LNCaP clone FGC (cell line): Measurements from ENCODE around the gene CAMK2N1.

Experiments
- DNase-seq: peaks from one replicate; pipeline ENCODE4 v3.0.0-alpha.2; 2011; ENCODE audit warnings: low read depth
- H3K4me3 ChIP-seq: 2 replicates; pipeline ENCODE4 v1.5.1; 2011; ENCODE audit warnings: mild to moderate bottlenecking, low read depth, low read length, control low read depth
- CTCF ChIP-seq: IDR thresholded peaks from 2 replicates; pipeline ENCODE4 v1.5.1; 2012; ENCODE audit warnings: mild to moderate bottlenecking; ENCODE audit not compliant: control insufficient read depth, insufficient read depth; ENCODE audit errors: extremely low read depth

The CAMK2N1 gene

GRCh38 chr1:20442920-20443625 is 42.9 kb downstream of the CAMK2N1 start:
- no peak for DNase-seq
- H3K4me3 ChIP-seq = no peak overlapping the region
- no peak for TF ChIP-seq CTCF

- no peak for DNase-seq
- H3K4me3 ChIP-seq = no peak overlapping the region
- no peak for TF ChIP-seq CTCF
These were observed 45.2 kb downstream of the CAMK2N1 start for GRCh38 chr1:20440785-20441200.

GRCh38 chr1:20439282-20439681 is 46.7 kb downstream of the CAMK2N1 start:
- no peak overlapping the region for H3K4me3 ChIP-seq
- no peak for TF ChIP-seq CTCF
- no peak for DNase-seq

GRCh38 chr1:20437640-20438039 is 48.4 kb downstream of the CAMK2N1 start:
- no peak for TF ChIP-seq CTCF
- no peak overlapping the region for H3K4me3 ChIP-seq
- DNase-seq = no peak

- no peak for TF ChIP-seq CTCF
These were observed 53.1 kb downstream of the CAMK2N1 start for GRCh38 chr1:20432891-20433290.

More at GRCh38 chr1:20432891-20433290, 53.1 kb downstream of the CAMK2N1 start:
- no peak overlapping the region for H3K4me3 ChIP-seq
- no peak for DNase-seq
